COLO668 (cell line): ENCODE data around the gene TMEM72.
A peak's percentile ranks its signal among the peaks of the same experiment; 100 is the strongest.

Experiments used
- DNase-seq: peaks from one replicate; lab custom pipeline; 2025; ENCODE audit not compliant: unreplicated experiment; lab: John Stamatoyannopoulos, UW

TMEM72 gene

GRCh38 chr10:44965651-44966097 lies 54.5 kb downstream of the TMEM72 start:
- no peak for DNase-seq

GRCh38 chr10:44966129-44966815 lies 55.1 kb downstream of the TMEM72 start:
- no peak for DNase-seq

- no peak for DNase-seq
These were observed 55.8 kb downstream of the TMEM72 start for GRCh38 chr10:44966816-44967509.

- no peak for DNase-seq
These were observed 56.5 kb downstream of the TMEM72 start for GRCh38 chr10:44967616-44968015.

GRCh38 chr10:44968091-44968490 lies 57.0 kb downstream of the TMEM72 start:
- no peak for DNase-seq

- DNase-seq = no peak
These were observed 57.6 kb downstream of the TMEM72 start for GRCh38 chr10:44968500-44969400.

GRCh38 chr10:44969854-44970253 lies 58.7 kb downstream of the TMEM72 start:
- no peak for DNase-seq

GRCh38 chr10:44970812-44971395 lies 59.8 kb downstream of the TMEM72 start:
- DNase-seq = no peak

GRCh38 chr10:44971434-44971833 lies 60.3 kb downstream of the TMEM72 start:
- no peak for DNase-seq

- DNase-seq = no peak
These were observed 61.0 kb downstream of the TMEM72 start for GRCh38 chr10:44971935-44972757.

- DNase-seq = no peak
These were observed 61.8 kb downstream of the TMEM72 start for GRCh38 chr10:44972874-44973306.

GRCh38 chr10:44973323-44974081 lies 62.4 kb downstream of the TMEM72 start:
- peak; percentile 73 for DNase-seq

- no peak for DNase-seq
These were observed 63.0 kb downstream of the TMEM72 start for GRCh38 chr10:44974082-44974627.

- DNase-seq = peak; percentile 59
These were observed 63.7 kb downstream of the TMEM72 start for GRCh38 chr10:44974628-44975430.

GRCh38 chr10:44975431-44976331 lies 64.5 kb downstream of the TMEM72 start:
- peak; percentile 60 for DNase-seq

- DNase-seq = no peak
These were observed 65.4 kb downstream of the TMEM72 start for GRCh38 chr10:44976352-44977198.
